Neural cell (in vitro differentiated cells): ENCODE measurements around the gene FAM53A.

ENCODE experiments used
- REST ChIP-seq: IDR thresholded peaks from 2 replicates; pipeline ENCODE4 v1.6.1; 2012; ENCODE audit warnings: borderline replicate concordance
- SMC3 ChIP-seq: fragments of 450-650 bp; conservative IDR thresholded peaks from 2 replicates; pipeline ENCODE4 v1.6.1; 2014; ENCODE audit warnings: antibody characterized with exemption, mild to moderate bottlenecking, moderate library complexity; ENCODE audit not compliant: poor library complexity
- TF ChIP-seq, protein P1 (sequence below): fragments of 450-650 bp; IDR thresholded peaks from 2 replicates; pipeline ENCODE4 v1.5.1; 2014; ENCODE audit warnings: antibody characterized with exemption, mild to moderate bottlenecking, moderate library complexity; ENCODE audit not compliant: poor library complexity, severe bottlenecking

- TF ChIP-seq REST (no peak), SMC3 (no peak)
- TF ChIP-seq, protein P1, sequence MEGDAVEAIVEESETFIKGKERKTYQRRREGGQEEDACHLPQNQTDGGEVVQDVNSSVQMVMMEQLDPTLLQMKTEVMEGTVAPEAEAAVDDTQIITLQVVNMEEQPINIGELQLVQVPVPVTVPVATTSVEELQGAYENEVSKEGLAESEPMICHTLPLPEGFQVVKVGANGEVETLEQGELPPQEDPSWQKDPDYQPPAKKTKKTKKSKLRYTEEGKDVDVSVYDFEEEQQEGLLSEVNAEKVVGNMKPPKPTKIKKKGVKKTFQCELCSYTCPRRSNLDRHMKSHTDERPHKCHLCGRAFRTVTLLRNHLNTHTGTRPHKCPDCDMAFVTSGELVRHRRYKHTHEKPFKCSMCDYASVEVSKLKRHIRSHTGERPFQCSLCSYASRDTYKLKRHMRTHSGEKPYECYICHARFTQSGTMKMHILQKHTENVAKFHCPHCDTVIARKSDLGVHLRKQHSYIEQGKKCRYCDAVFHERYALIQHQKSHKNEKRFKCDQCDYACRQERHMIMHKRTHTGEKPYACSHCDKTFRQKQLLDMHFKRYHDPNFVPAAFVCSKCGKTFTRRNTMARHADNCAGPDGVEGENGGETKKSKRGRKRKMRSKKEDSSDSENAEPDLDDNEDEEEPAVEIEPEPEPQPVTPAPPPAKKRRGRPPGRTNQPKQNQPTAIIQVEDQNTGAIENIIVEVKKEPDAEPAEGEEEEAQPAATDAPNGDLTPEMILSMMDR: no peak
Observed at GRCh38 chr4:1690698-1691097, 6.6 kb upstream of the FAM53A start.
